Measurements from ENCODE around the gene PGAP1. TPM values are rescaled to one million over a fixed set of nuclear protein-coding genes. Genes with fewer than 3 reads are reported as not detected.

The PGAP1 gene
- total RNA-seq, 1 experiment from 2014 or later: 21.0 TPM

DNA sequence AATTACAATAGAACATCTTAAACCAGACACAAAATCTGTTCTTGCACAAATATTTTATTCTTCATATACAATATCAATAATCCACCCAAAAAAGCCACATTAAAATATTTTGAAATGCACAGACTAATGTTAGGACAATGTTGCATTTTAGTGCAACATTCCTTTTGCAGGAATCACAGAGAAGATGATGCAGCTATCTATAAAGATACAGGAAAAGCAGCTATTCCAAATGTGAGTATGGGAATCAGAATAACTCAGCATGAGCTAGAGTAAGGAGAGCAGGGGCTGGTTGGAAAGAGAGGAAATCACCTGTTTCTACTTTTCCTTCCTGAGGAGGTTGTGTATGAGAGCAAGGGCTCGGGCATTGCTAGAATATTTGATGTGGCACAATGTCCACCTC, 122.1 kb downstream of the PGAP1 start:
- no peaks in the 10 kb centered on the region for H3K79me2 ChIP-seq (ENCODE audit: insufficient read depth, low read length)
- no peak overlapping the region for H2BK5ac ChIP-seq (ENCODE audit: insufficient read length, low read length)
- H3K14ac ChIP-seq (ENCODE audit: insufficient read depth, low read length): no peak overlapping the region
- no peaks in the 10 kb centered on the region for H4K20me1 ChIP-seq (ENCODE audit: control insufficient read depth, insufficient read depth, insufficient read length)
- H2BK120ac ChIP-seq (ENCODE audit: low read depth, low read length, poor library complexity, severe bottlenecking): no peak overlapping the region
- H2AK5ac ChIP-seq (ENCODE audit: insufficient read length, low read length): no peak overlapping the region
- H3K27ac Mint-ChIP-seq: no peak overlapping the region
- H3K36me3 Mint-ChIP-seq (ENCODE audit: insufficient read depth in 1 of 3, low read depth in 3 of 3): peaks cover 0 to 3% (median 1%) of the 10 kb centered on the region in 3 experiments; a peak in 1 of 7 replicates
- no peak overlapping the region for H3K9ac ChIP-seq (ENCODE audit: extremely low read depth, insufficient read length, low read length)
- no peaks in the 10 kb centered on the region for H3K23me2 ChIP-seq (ENCODE audit: insufficient read length, low read depth, low read length, poor library complexity, severe bottlenecking)
- no peak overlapping the region for H4K8ac ChIP-seq (replicated peaks; ENCODE audit: insufficient read length, low read depth, low read length)
- H3K27ac ChIP-seq (ENCODE audit: insufficient read length, low read depth, low read length): no peak overlapping the region
- H2BK15ac ChIP-seq (ENCODE audit: low read depth, low read length): no peak overlapping the region
- no peaks in the 10 kb centered on the region for H3K9me3 ChIP-seq (ENCODE audit: control insufficient read depth, low read depth, low read length)
- H4K91ac ChIP-seq (ENCODE audit: insufficient read length, low read depth, low read length): no peak overlapping the region
- no peak overlapping the region for H2AFZ ChIP-seq (ENCODE audit: low read length)
- H3K18ac ChIP-seq (ENCODE audit: insufficient read length, low read depth, low read length): no peak overlapping the region
- no peak overlapping the region for H2BK12ac ChIP-seq (ENCODE audit: insufficient read length, low read depth, low read length)
- H4K5ac ChIP-seq (ENCODE audit: insufficient read length, low read depth, low read length): no peak overlapping the region
- H3K4me1 Mint-ChIP-seq: no peaks in the 10 kb centered on the region
- WGBS (ENCODE audit: extremely low coverage, insufficient read length, low lambda C conversion rate): no CpG with 5 or more reads among the region's 1 CpG
- no peak overlapping the region for H3K23ac ChIP-seq (ENCODE audit: insufficient read length, low read depth, low read length)
- no peaks in the 10 kb centered on the region for H3K4me1 ChIP-seq (ENCODE audit: insufficient read depth, low read length)
- no peak overlapping the region for H3K4me3 Mint-ChIP-seq
- H3K56ac ChIP-seq (ENCODE audit: insufficient read length, low read depth, low read length): no peak overlapping the region
- no peaks in the 10 kb centered on the region for H3K27me3 ChIP-seq (ENCODE audit: insufficient read depth, low read length)
- no peak for DNase-seq
- no peak overlapping the region for H3K4me2 ChIP-seq (ENCODE audit: insufficient read depth, insufficient read length, low read length)
- H2BK20ac ChIP-seq (ENCODE audit: low read depth, low read length, poor library complexity, severe bottlenecking): no peak overlapping the region
- peaks cover 29% of the 10 kb centered on the region for H3K27me3 Mint-ChIP-seq (ENCODE audit: low read depth)
- H3K79me1 ChIP-seq (ENCODE audit: insufficient read depth, low read depth, low read length, poor library complexity, severe bottlenecking): no peaks in the 10 kb centered on the region
- TF ChIP-seq, protein P1, sequence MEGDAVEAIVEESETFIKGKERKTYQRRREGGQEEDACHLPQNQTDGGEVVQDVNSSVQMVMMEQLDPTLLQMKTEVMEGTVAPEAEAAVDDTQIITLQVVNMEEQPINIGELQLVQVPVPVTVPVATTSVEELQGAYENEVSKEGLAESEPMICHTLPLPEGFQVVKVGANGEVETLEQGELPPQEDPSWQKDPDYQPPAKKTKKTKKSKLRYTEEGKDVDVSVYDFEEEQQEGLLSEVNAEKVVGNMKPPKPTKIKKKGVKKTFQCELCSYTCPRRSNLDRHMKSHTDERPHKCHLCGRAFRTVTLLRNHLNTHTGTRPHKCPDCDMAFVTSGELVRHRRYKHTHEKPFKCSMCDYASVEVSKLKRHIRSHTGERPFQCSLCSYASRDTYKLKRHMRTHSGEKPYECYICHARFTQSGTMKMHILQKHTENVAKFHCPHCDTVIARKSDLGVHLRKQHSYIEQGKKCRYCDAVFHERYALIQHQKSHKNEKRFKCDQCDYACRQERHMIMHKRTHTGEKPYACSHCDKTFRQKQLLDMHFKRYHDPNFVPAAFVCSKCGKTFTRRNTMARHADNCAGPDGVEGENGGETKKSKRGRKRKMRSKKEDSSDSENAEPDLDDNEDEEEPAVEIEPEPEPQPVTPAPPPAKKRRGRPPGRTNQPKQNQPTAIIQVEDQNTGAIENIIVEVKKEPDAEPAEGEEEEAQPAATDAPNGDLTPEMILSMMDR (conservative IDR thresholded peaks at IDR 0.05): no peak
- peaks cover 0 to 3% of the 10 kb centered on the region in 2 experiments; a peak in 1 of 5 replicates for H3K9me3 Mint-ChIP-seq
- H3T11ph ChIP-seq (ENCODE audit: low read length): no peak overlapping the region
- H3K4ac ChIP-seq (ENCODE audit: low read depth, low read length): no peak overlapping the region
